GM18868 (cell line): ENCODE data around the gene BTNL3.
"Not testable (repeated sequence)": the region's sequence is repeated elsewhere in the genome, so short reads cannot be mapped to it uniquely, and the experiment has no call there.

Experiments used
- ATAC-seq: cut with Tn5 transposase; IDR thresholded peaks from one replicate; pipeline ENCODE4 v1.9.1; 2021; ENCODE audit warnings: mild to moderate bottlenecking, moderate library complexity; ENCODE audit not compliant: unreplicated experiment

The BTNL3 gene, protein sequence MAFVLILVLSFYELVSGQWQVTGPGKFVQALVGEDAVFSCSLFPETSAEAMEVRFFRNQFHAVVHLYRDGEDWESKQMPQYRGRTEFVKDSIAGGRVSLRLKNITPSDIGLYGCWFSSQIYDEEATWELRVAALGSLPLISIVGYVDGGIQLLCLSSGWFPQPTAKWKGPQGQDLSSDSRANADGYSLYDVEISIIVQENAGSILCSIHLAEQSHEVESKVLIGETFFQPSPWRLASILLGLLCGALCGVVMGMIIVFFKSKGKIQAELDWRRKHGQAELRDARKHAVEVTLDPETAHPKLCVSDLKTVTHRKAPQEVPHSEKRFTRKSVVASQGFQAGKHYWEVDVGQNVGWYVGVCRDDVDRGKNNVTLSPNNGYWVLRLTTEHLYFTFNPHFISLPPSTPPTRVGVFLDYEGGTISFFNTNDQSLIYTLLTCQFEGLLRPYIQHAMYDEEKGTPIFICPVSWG

DNA sequence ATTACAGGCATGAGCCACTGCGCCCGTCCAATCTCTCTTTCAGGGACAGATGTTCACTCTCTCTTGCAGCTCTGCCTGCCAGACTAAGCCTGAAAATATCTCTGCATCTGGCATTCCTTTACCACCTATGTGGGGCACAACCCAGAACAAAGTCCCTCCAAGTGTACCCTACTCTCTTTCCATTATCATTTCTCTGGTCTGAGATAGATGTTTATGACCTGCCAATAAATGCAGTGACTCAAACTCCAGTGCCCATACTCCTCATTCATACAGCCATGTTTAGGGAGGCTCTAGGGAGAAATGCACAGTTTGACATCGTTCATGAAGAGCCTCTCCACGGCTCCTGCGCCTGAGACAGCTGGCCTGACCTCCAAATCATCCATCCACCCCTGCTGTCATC lies at the start of gene BTNL3:
Gene BTNL3 (plus strand): TSS at position 255 of the 400 bp plus-strand sequence. CDS start 183 bp downstream, outside the sequence.
- no peak for ATAC-seq

DNA sequence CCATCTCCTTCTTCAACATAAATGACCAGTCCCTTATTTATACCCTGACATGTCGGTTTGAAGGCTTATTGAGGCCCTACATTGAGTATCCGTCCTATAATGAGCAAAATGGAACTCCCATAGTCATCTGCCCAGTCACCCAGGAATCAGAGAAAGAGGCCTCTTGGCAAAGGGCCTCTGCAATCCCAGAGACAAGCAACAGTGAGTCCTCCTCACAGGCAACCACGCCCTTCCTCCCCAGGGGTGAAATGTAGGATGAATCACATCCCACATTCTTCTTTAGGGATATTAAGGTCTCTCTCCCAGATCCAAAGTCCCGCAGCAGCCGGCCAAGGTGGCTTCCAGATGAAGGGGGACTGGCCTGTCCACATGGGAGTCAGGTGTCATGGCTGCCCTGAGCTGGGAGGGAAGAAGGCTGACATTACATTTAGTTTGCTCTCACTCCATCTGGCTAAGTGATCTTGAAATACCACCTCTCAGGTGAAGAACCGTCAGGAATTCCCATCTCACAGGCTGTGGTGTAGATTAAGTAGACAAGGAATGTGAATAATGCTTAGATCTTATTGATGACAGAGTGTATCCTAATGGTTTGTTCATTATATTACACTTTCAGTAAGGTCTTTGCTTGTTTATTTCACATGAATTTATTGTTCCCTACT lies 38.2 kb upstream of the BTNL3 start:
- no peak for ATAC-seq

DNA sequence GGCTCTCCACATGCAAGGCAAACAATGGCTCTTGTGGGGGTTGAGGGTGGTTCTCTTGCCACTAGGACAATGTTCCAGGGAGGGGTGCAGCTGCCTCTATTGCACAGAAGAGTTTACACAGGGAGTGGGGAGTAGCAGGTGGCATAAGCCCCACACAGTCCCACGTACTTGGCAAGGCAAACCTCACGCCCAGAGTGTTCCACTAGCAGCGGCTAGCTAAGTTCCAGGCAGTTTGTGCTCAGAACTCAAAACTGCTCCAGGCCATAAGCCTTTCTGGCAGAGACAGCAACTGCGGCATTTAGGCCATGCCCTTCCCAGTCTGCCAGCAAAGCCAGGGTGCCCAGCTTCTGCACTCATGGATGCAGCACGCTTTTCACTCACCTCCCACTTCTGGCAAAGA lies 29.0 kb upstream of the BTNL3 start:
- no peak for ATAC-seq

DNA sequence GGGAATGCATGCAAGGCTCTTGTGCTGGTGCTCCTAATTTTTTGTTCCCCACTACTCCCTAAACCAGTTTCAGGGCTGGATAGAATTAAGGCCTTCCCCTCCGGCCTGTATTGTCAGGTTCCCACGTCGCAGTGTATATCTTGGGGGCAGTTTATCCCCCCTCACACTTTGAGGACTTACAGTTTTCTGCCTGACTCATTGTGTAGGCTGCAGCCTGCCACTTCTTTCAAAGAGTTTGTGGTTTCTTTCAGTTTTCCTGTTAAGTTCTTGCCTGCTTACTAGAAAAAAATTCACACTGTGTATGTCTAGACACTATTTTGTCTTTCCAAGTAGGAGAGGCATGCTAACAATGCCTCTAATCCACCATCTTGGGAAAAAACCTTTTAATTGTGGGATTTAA lies 28.4 kb upstream of the BTNL3 start:
- ATAC-seq, result no peak

DNA sequence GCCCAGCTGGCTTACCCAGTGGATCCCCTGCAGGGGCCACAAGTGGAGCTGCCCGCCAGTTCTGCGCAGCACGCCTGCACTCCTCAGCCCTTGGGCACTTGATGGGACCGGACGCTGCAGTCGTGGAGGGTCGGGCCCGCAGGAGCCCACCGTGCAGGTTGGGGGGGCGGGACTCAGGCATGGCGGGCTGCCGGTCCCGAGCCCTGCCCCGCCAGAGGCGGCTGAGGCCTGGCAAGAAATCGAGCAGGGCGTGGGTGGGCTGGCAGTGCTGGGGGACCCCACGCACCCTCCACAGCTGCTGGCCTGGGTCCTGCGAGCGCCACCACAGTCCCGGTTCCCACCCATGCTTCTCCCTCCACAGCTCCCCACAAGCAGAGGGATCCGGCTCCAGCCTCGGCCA lies 19.2 kb upstream of the BTNL3 start:
- ATAC-seq, result no peak

DNA sequence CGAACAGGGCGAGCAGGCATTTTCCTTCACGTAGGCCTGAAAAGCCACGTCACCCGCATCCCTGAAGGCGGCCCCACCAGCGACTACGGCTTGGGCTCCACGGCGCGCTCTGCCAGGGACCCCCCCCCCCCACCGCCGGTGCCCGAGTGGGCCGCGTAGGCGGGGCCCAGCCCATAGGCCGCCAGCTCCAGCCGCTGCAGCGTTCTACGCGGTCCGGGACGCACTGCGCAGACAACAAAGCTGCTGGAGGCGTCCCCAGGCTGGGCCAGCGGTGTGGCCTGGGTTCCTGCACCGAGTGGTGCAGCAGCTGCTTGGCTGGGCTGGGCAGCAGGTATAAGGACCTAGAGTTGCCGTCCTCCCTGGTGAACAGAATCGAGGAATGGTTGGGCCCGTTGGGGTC lies 18.3 kb upstream of the BTNL3 start:
- no peak for ATAC-seq

DNA sequence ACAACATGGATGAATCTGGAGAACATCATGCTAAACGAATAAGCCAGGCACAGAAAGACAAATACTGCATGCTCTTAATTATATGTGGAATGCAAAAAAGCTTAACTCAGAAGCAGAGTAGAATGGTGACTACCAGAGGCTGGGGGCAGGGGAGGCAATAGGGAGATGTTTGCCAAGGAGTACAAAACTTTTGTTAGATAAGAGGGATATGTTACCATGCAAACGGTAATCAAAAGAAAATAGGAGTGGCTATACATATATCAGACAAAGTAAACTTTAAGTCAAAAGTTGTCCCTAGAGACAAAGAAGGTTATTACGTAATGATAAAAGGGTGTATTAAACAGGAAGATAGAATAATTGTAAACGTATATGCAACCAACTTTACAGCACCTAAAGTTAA lies 17.8 kb upstream of the BTNL3 start:
- no peak for ATAC-seq

DNA sequence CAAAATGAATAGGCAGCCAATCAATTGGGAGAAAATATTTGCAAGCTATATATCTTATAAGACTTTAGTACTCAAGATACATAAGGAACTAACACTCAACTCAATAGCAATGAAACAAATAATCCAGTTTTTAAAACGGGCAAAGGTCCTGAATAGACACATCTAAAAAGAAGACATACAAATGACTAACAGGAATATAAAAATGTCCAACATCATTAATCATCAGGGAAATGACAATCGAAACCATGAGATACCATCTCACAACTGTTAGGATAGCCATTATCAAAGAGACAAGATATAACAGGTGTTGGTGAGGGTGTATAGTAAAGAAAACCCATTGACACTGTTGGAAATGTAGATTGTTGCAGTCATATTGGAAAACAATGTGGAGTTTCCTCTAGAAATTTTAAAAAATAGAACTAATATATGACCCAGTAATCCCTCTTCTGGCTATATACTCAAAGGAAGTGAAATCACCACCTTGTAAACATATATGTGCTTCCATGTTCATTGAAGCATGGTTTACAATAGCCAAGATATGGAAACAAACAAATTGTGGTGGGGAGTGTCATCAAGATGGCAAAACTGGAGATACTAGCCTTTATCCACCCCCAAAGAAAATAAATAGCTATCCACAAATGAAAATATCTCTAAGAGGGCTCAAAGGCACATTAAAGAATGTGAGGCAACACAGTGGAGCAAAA lies 13.9 kb upstream of the BTNL3 start:
- peak; percentile 29 for ATAC-seq

DNA sequence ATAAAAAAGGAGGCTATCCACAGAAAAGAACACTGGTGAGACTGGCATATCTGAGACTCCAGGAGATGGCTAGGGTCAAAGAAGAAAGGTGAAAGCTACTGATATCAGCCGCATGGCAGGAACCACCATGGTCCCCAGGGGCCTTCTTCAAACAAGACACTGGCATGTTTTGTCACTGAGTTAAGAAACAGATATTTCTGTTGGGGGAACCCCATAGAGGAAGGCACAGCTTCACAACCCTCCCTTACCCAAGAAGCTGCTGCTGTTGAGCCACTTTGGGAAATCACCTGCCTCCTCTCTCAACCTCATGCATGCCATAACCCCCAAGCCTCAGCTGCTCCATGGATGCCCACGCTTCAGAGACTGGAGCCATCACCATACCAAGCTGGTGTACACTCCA lies 13.3 kb upstream of the BTNL3 start:
- peak; percentile 96 for ATAC-seq

DNA sequence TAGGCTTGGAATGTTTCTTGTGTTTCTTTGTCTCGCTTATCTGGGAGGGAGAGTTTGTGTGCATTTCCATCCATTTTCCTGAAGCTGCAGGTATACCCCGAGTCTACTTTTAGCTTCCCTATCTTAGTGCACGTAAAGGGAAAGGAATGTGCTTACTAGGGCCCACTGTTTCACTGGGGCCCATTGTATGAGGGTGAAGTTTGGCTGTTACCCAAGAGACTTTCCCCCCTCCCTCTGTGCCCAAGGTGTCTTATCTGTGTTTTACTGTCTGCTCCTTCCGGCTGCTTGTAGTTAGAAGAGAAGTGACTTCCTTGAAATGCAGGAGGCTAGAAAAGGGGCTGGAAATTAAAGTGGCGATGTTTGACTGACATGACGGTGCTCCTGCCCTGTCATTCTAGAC lies 12.1 kb upstream of the BTNL3 start:
- no peak for ATAC-seq

DNA sequence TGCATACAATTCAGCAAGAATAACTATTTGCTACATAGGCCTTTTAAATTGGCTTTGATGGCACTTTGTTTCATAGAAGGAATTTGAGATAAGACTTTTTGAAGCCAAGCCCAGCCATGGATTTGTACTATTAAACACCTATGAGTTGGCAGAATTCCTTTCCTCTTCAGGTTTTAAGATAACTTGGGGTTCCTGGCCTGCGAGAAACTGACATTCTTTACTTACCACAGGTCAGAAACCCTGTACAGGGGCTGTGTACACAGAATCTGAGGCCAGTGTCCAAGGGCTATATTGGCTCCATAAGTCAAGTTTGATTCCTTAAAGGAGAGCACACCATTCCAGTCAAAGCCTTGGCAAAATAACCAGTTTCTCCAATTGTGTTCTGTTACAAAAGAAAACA lies 10.8 kb upstream of the BTNL3 start:
- ATAC-seq, result no peak

DNA sequence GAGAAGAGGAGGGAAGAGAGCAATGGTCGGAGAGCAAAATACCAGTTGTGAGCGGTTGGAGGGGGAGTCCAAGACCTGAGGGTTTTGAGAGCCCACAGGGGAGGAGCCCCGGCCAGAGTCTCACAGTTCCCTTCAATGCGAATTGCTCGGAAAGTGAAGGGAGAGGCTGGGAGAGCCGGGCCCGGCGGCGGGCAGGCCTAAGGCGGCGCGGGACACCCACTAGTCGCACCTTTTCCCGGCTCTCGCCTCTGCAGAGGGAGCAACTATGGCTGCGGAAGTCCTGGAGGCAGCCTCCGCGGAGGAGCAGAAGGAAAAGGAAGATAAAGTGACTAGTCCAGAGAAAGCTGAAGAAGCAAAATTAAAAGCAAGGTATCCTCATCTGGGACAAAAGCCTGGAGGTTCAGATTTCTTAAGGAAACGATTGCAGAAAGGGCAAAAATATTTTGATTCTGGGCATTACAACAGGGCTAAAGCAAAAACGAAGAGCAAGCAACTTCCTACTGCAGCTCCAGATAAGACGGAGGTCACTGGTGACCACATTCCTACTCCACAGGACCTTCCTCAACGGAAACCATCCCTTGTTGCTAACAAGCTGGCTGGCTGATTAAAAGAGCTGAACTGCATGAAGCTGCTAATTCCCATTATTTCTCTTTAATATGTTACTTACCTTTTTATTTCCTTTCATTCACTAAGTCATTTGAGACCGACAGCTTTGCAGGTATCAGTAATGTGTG lies 6.5 kb upstream of the BTNL3 start:
- ATAC-seq, result no peak

DNA sequence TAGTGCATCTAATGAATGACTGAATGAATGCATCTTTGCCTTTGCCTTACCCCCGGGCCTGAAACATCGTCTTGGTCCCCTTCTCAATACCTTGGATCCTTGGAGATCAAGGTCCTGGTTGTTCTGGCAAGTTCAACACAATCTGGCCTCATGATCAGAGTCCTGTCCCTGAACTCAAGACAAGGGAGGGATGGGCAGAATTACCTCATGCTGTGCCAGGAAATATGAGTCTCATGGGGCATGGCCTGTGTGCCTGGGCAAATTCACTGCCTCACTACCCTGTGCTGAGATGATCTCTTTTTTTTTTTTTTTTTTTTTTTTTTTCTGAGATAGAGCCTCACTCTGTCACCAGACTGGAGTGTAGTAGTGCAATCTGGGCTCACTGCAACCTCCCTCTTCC lies 630 bp upstream of the BTNL3 start:
- no peak for ATAC-seq

DNA sequence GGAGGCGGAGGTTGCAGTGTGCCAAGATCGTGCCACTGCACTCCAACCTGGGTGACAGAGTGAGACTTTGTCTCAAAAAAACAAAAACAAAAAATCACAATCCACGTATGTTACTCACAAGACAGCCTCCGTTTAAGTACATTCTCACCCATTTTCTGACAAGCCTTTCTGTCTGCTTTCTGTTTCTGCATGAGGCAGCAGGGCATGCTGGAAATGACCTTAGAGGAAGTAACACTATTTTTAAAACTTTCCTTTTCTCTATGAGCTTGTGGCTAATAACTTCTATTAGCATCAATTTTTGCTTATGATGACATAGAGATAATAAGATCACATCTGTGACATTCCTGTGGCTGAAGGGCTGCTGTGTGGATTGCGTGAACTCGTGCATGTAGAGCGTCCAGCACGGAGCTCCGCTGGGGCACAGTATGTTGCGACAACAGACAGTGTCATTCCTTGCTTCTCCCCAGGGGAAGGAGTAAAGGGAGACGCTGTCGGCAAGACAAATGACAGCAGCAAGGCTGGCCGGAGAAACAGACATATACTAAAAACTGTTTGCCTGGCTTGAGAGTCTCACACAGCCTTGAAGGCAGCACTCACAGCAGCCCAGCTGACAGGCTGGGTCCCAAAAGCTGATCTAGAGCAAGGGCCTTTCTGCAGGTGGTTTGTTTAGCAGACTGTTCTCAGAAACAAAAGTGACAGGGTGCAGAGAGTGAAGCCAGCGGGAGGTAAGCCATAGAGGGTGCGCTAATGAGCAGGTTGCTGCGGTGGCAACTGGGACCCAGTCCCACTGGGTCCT lies 1.6 kb downstream of the BTNL3 start:
- peak; percentile 41 for ATAC-seq

DNA sequence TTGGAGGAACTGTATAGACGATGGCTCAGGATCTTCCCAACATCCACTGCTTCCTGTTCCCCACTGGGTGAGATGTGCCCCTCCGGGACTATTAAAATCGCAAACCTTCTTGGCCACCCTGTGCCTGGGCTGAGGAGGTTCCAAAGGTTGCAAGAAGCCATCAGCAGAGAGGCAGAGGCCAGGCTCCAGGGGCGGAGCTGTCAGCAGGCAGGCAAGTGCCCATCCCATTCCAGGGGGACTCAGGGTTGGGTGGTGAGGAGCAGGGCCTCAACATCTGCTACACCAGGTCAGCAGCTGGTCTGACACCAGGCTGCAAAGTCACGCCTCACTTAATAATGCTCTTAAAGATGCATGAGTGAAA lies 2.2 kb downstream of the BTNL3 start:
- no peak for ATAC-seq

DNA sequence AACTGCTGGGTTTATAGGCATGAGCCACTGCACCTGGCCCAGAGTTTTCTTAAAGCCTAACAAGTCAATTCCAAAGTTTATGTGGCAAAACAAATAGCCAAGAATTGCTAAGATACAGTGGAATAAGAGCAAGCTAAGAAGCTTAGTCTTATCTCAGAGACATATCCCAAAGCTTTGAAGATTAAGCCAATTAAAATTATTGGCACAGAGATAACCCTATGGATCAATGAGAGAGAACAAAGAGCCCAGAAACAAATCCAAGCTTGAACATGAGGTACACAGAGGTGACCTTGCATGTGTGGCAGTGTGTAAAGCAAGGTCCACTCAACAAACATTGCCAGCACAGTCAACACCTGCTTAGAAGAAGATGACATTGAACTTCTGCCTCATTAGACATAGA lies 13.3 kb downstream of the BTNL3 start:
- no peak for ATAC-seq

DNA sequence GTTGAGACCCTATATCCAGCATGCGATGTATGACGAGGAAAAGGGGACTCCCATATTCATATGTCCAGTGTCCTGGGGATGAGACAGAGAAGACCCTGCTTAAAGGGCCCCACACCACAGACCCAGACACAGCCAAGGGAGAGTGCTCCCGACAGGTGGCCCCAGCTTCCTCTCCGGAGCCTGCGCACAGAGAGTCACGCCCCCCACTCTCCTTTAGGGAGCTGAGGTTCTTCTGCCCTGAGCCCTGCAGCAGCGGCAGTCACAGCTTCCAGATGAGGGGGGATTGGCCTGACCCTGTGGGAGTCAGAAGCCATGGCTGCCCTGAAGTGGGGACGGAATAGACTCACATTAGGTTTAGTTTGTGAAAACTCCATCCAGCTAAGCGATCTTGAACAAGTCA lies 17.1 kb downstream of the BTNL3 start:
- no peak for ATAC-seq

DNA sequence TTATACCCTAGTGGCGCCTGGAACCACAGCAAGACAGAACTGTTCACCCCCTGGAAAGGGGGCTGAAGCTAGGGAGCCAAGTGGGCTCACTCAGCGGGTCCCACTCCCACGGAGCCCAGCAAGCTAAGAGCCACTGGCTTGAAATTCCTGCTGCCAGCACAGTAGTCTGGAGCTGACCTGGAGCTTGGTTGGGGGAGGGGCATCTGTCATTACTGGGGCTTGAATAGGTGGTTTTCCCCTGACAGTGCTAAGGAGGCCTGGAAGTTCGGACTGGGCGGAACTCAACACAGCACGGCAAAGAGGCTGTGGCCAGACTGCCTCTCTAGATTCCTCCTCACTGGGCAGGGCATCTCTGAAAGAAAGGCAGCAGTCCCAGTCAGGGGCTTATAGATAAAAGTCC lies 19.5 kb downstream of the BTNL3 start:
- no peak for ATAC-seq

DNA sequence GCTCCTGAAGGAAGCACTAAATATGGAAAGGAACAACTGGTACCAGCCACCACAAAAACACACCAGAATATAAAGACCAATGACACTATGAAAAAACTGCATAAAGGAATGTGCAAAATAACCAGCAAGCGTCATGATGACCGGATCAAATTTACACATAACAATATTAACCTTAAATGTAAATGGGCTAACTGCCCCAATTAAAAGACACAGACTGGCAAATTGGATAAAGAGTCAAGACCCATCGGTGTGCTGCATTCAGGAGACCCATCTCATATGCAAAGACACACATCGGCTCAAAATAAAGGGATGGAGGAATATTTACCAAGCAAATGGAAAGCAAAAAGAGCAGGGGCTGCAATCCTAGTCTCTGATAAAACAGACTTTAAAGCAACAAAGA lies 21.4 kb downstream of the BTNL3 start:
- ATAC-seq, result not testable (repeated sequence)

DNA sequence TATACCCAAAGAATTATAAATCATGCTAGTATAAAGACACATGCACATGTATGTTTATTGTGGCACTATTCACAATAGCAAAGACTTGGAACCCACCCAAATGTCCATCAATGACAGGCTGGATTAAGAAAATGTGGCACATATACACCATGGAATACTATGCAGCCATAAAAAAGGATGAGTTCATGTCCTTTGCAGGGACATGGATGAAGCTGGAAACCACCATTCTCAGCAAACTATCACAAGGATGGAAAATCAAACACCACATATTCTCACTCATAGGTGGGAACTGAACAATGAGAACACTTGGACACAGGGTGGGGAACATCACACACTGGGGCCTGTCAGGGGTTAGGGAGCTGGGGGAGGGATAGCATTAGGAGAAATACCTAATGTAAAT lies 26.0 kb downstream of the BTNL3 start:
- not testable (repeated sequence) for ATAC-seq
